H9 (cell line): ENCODE data around the gene NINJ1. TPM values are rescaled to one million over a fixed set of nuclear protein-coding genes. Genes with fewer than 3 reads are reported as not detected.

ENCODE experiments used
- DNase-seq: peaks from one replicate; pipeline ENCODE4 v3.0.0-alpha.2; 2017
- H2AFZ ChIP-seq: one replicate; pipeline ENCODE4 v1.6.1; 2013; ENCODE audit warnings: mild to moderate bottlenecking, low read length, control low read depth, moderate library complexity
- H2AK5ac ChIP-seq: 2 replicates; pipeline ENCODE4 v1.6.1; 2013; ENCODE audit warnings: low read length, control low read depth, mixed read lengths; ENCODE audit not compliant: insufficient read length
- H2BK120ac ChIP-seq: one replicate; pipeline ENCODE4 v1.6.1; 2013; ENCODE audit warnings: low read depth, mild to moderate bottlenecking, low read length, control low read depth, inconsistent platforms; ENCODE audit not compliant: poor library complexity, severe bottlenecking
- H2BK12ac ChIP-seq: 2 replicates; pipeline ENCODE4 v1.6.1; 2013; ENCODE audit warnings: low read length, control low read depth, mixed read lengths, low read depth; ENCODE audit not compliant: insufficient read length
- H2BK15ac ChIP-seq: 2 replicates; pipeline ENCODE4 v1.6.1; 2013; ENCODE audit warnings: low read depth, low read length, control low read depth
- H2BK20ac ChIP-seq: one replicate; pipeline ENCODE4 v1.6.1; 2013; ENCODE audit warnings: low read depth, mild to moderate bottlenecking, low read length, control low read depth, inconsistent platforms; ENCODE audit not compliant: poor library complexity, severe bottlenecking
- H2BK5ac ChIP-seq: 2 replicates; pipeline ENCODE4 v1.6.1; 2013; ENCODE audit warnings: low read length, control low read depth, mixed read lengths; ENCODE audit not compliant: insufficient read length
- H3K14ac ChIP-seq: 2 replicates; pipeline ENCODE4 v1.6.1; 2013; ENCODE audit warnings: low read length, control low read depth; ENCODE audit not compliant: insufficient read depth
- H3K18ac ChIP-seq: 2 replicates; pipeline ENCODE4 v1.6.1; 2013; ENCODE audit warnings: low read depth, mild to moderate bottlenecking, mixed read lengths, low read length, control low read depth; ENCODE audit not compliant: insufficient read length
- H3K23ac ChIP-seq: 2 replicates; pipeline ENCODE4 v1.6.1; 2013; ENCODE audit warnings: low read length, control low read depth, mixed read lengths, low read depth; ENCODE audit not compliant: insufficient read length
- H3K23me2 ChIP-seq: 2 replicates; pipeline ENCODE4 v1.6.1; 2013; ENCODE audit warnings: low read depth, mild to moderate bottlenecking, mixed read lengths, low read length, control low read depth; ENCODE audit not compliant: insufficient read length, poor library complexity, severe bottlenecking
- H3K27ac ChIP-seq: 2 replicates; pipeline ENCODE4 v1.5.1; 2013; ENCODE audit warnings: low read length, control low read depth, mixed read lengths, low read depth; ENCODE audit not compliant: insufficient read length
- H3K27me3 ChIP-seq: 2 replicates; pipeline ENCODE4 v1.6.1; 2013; ENCODE audit warnings: low read length, control low read depth, inconsistent platforms; ENCODE audit not compliant: insufficient read depth
- H3K4ac ChIP-seq: 2 replicates; pipeline ENCODE4 v1.6.1; 2013; ENCODE audit warnings: low read depth, mild to moderate bottlenecking, control low read depth, inconsistent platforms, low read length, moderate library complexity
- H3K4me1 ChIP-seq: 2 replicates; pipeline ENCODE4 v1.6.1; 2013; ENCODE audit warnings: low read length, control low read depth, inconsistent platforms; ENCODE audit not compliant: insufficient read depth
- H3K4me2 ChIP-seq: 2 replicates; pipeline ENCODE4 v1.6.1; 2013; ENCODE audit warnings: low read length, control low read depth, mixed read lengths; ENCODE audit not compliant: insufficient read length, insufficient read depth
- H3K56ac ChIP-seq: 2 replicates; pipeline ENCODE4 v1.6.1; 2013; ENCODE audit warnings: low read depth, mild to moderate bottlenecking, mixed read lengths, low read length, control low read depth; ENCODE audit not compliant: insufficient read length
- H3K79me1 ChIP-seq: 2 replicates; pipeline ENCODE4 v1.6.1; 2013; ENCODE audit warnings: low read depth, mild to moderate bottlenecking, moderate library complexity, low read length, control low read depth, inconsistent platforms; ENCODE audit not compliant: insufficient read depth, poor library complexity, severe bottlenecking
- H3K79me2 ChIP-seq: 2 replicates; pipeline ENCODE4 v1.6.1; 2013; ENCODE audit warnings: low read length, control low read depth, inconsistent platforms; ENCODE audit not compliant: insufficient read depth
- H3K9ac ChIP-seq: 2 replicates; pipeline ENCODE4 v1.6.1; 2013; ENCODE audit warnings: low read length, control low read depth, mixed read lengths; ENCODE audit not compliant: insufficient read length; ENCODE audit errors: extremely low read depth
- H3K9me3 ChIP-seq: one replicate; pipeline ENCODE4 v1.6.1; 2013; ENCODE audit warnings: low read depth, low read length, inconsistent platforms; ENCODE audit not compliant: control insufficient read depth
- H3T11ph ChIP-seq: one replicate; pipeline ENCODE4 v1.6.1; 2013; ENCODE audit warnings: mild to moderate bottlenecking, low read length, control low read depth, inconsistent platforms
- H4K20me1 ChIP-seq: one replicate; pipeline ENCODE4 v1.6.1; 2013; ENCODE audit not compliant: control insufficient read depth, insufficient read length, insufficient read depth
- H4K5ac ChIP-seq: 2 replicates; pipeline ENCODE4 v1.6.1; 2013; ENCODE audit warnings: low read depth, mild to moderate bottlenecking, mixed read lengths, low read length, control low read depth; ENCODE audit not compliant: insufficient read length
- H4K8ac ChIP-seq: replicated peaks from 2 replicates; pipeline ENCODE4 v1.6.1; 2013; ENCODE audit warnings: low read length, control low read depth, mixed read lengths, low read depth; ENCODE audit not compliant: insufficient read length
- H4K91ac ChIP-seq: 2 replicates; pipeline ENCODE4 v1.6.1; 2013; ENCODE audit warnings: low read depth, mild to moderate bottlenecking, moderate library complexity, mixed read lengths, low read length, control low read depth; ENCODE audit not compliant: insufficient read length
- H3K27ac Mint-ChIP-seq, 3 experiments: 2 replicates in 2 of 3; 3 replicates in 1 of 3; pipeline ENCODE4 v1.8.0; 2020 to 2021; ENCODE audit warnings: mixed read lengths in 3 of 3, mild to moderate bottlenecking in 1 of 3, moderate library complexity in 1 of 3
- H3K27me3 Mint-ChIP-seq: 2 replicates; pipeline ENCODE4 v1.8.0; 2021; ENCODE audit warnings: low read depth, mild to moderate bottlenecking, moderate library complexity, mixed read lengths
- H3K36me3 Mint-ChIP-seq, 3 experiments: 2 replicates in 2 of 3; 3 replicates in 1 of 3; pipeline ENCODE4 v1.8.0; 2020 to 2021; ENCODE audit warnings: low read depth in 3 of 3, mixed read lengths in 3 of 3; ENCODE audit not compliant: insufficient read depth in 1 of 3
- H3K4me1 Mint-ChIP-seq, 2 experiments: 2 replicates each; pipeline ENCODE4 v1.8.0; 2020; ENCODE audit warnings: mixed read lengths in 2 of 2
- H3K4me3 Mint-ChIP-seq, 2 experiments: 2 replicates in 1 of 2; 3 replicates in 1 of 2; pipeline ENCODE4 v1.8.0; 2020 to 2021; ENCODE audit warnings: mild to moderate bottlenecking in 2 of 2, mixed read lengths in 2 of 2, moderate library complexity in 1 of 2
- H3K9me3 Mint-ChIP-seq, 2 experiments: 2 replicates in 1 of 2; 3 replicates in 1 of 2; pipeline ENCODE4 v1.8.0; 2020; ENCODE audit warnings: mild to moderate bottlenecking in 2 of 2, mixed read lengths in 2 of 2, moderate library complexity in 1 of 2
- CTCF ChIP-seq: fragments of 200-600 bp; sonication (generic); conservative IDR thresholded peaks from 3 replicates; pipeline ENCODE4 v1.8.0; 2021; ENCODE audit warnings: antibody characterized with exemption, mild to moderate bottlenecking
- WGBS: extraction: QIAGEN DNeasy Blood & Tissue Kit; methylation state at CpG from one replicate; pipeline ENCODE4 v1.1.7; 2013; ENCODE audit warnings: missing lambda C conversion rate, low lambda C conversion rate, mixed read lengths; ENCODE audit not compliant: insufficient read length; ENCODE audit errors: extremely low coverage; 5-methylcytosine and 5-hydroxymethylcytosine counted together
- total RNA-seq: library from RNA; stranded (reverse); gene quantifications from 2 replicates; pipeline ENCODE4 v1.2.1, GENCODE V29; 2021

The NINJ1 gene
- total RNA-seq, 1 experiment from 2014 or later, result 28.9 TPM

- no peak overlapping the region for H3K9ac ChIP-seq
- H3K14ac ChIP-seq, result no peak overlapping the region
- no peak overlapping the region for H2AK5ac ChIP-seq
- no peak overlapping the region for H2AFZ ChIP-seq
- no peak for DNase-seq
- TF ChIP-seq CTCF, result no peak
- no peak overlapping the region for H2BK12ac ChIP-seq
- no peak overlapping the region for H3K4me2 ChIP-seq
- no peak overlapping the region for H3K56ac ChIP-seq
- H3K4ac ChIP-seq, result no peak overlapping the region
- Mint-ChIP-seq H3K9me3 (no peaks in the 10 kb centered on the region), H3K27me3 (no peaks in the 10 kb centered on the region), H3K4me3 (no peak overlapping the region), H3K36me3 (peaks cover 0 to 2% (median 0%) of the 10 kb centered on the region in 3 experiments; a peak in 2 of 7 replicates), H3K4me1 (no peaks in the 10 kb centered on the region), H3K27ac (no peak overlapping the region)
- no peak overlapping the region for H2BK120ac ChIP-seq
- H3K27ac ChIP-seq, result no peak overlapping the region
- no peaks in the 10 kb centered on the region for H3K23me2 ChIP-seq
- H3K4me1 ChIP-seq, result no peaks in the 10 kb centered on the region
- H3K9me3 ChIP-seq, result no peaks in the 10 kb centered on the region
- H3K23ac ChIP-seq, result no peak overlapping the region
- no peaks in the 10 kb centered on the region for H3K79me2 ChIP-seq
- H3K18ac ChIP-seq, result no peak overlapping the region
- no peaks in the 10 kb centered on the region for H3K79me1 ChIP-seq
- H4K8ac ChIP-seq, result no peak overlapping the region
- no peak overlapping the region for H4K91ac ChIP-seq
- H2BK20ac ChIP-seq, result no peak overlapping the region
- H2BK5ac ChIP-seq, result no peak overlapping the region
- whole genome bisulfite sequencing, result no CpG with 5 or more reads among the region's 12 CpGs
- H4K20me1 ChIP-seq, result no peaks in the 10 kb centered on the region
- no peak overlapping the region for H4K5ac ChIP-seq
- no peaks in the 10 kb centered on the region for H3K27me3 ChIP-seq
- no peak overlapping the region for H3T11ph ChIP-seq
- H2BK15ac ChIP-seq, result no peak overlapping the region
Observed at GRCh38 chr9:93076101-93076791, 57.8 kb downstream of the NINJ1 start.
